Hepatocyte (in vitro differentiated cells): Measurements from ENCODE around the gene NFIA.

Source experiments
- CTCF ChIP-seq: fragments of 200-600 bp; sonication (generic); IDR thresholded peaks from 2 replicates; pipeline ENCODE4 v1.5.1; 2016; ENCODE audit warnings: antibody characterized with exemption, mild to moderate bottlenecking; ENCODE audit not compliant: poor library complexity
- EZH2 ChIP-seq: fragments of 200-600 bp; sonication (generic); IDR thresholded peaks from 2 replicates; pipeline ENCODE4 v1.6.1; 2016; ENCODE audit warnings: antibody characterized with exemption, mild to moderate bottlenecking, borderline replicate concordance
- EZH2phosphoT487 ChIP-seq: fragments of 200-600 bp; sonication (generic); IDR thresholded peaks from one replicate; pipeline ENCODE4 v1.6.1; 2018; ENCODE audit warnings: antibody characterized with exemption, mild to moderate bottlenecking, low read depth, moderate library complexity; ENCODE audit not compliant: unreplicated experiment, severe bottlenecking

- TF ChIP-seq CTCF, result no peak
- TF ChIP-seq EZH2, result no peak
- TF ChIP-seq EZH2phosphoT487, result no peak
Observed at GRCh38 chr1:61428146-61428545, 345.8 kb downstream of the NFIA start.
